GM21526 (cell line): ENCODE results near the gene CFTR.
"Not testable (repeated sequence)": the region's sequence is repeated elsewhere in the genome, so short reads cannot be mapped to it uniquely, and the experiment has no call there.

Source experiments
- ATAC-seq: cut with Tn5 transposase; IDR thresholded peaks from one replicate; pipeline ENCODE4 v1.9.1; 2021; ENCODE audit warnings: moderate library complexity; ENCODE audit not compliant: unreplicated experiment, low FRiP score

Gene CFTR

GRCh38 chr7:117682681-117683385 lies 203.0 kb downstream of the CFTR start:
- ATAC-seq, result no peak

- no peak for ATAC-seq
Measured at GRCh38 chr7:117683430-117684175, 203.8 kb downstream of the CFTR start.

GRCh38 chr7:117685795-117686194 lies 206.0 kb downstream of the CFTR start:
- no peak for ATAC-seq

GRCh38 chr7:117686311-117686935 lies 206.6 kb downstream of the CFTR start:
- no peak for ATAC-seq

GRCh38 chr7:117688126-117688525 lies 208.3 kb downstream of the CFTR start:
- no peak for ATAC-seq

- no peak for ATAC-seq
Measured at GRCh38 chr7:117689406-117689805, 209.6 kb downstream of the CFTR start.

- ATAC-seq, result no peak
Measured at GRCh38 chr7:117690147-117690546, 210.3 kb downstream of the CFTR start.

- no peak for ATAC-seq
Measured at GRCh38 chr7:117692338-117692737, 212.5 kb downstream of the CFTR start.

- no peak for ATAC-seq
Measured at GRCh38 chr7:117698018-117698417, 218.2 kb downstream of the CFTR start.

GRCh38 chr7:117704063-117704462 lies 224.2 kb downstream of the CFTR start:
- no peak for ATAC-seq

- ATAC-seq, result no peak
Measured at GRCh38 chr7:117705630-117706029, 225.8 kb downstream of the CFTR start.

- no peak for ATAC-seq
Measured at GRCh38 chr7:117706210-117706609, 226.4 kb downstream of the CFTR start.

- ATAC-seq, result no peak
Measured at GRCh38 chr7:117707080-117707479, 227.3 kb downstream of the CFTR start.

- ATAC-seq, result not testable (repeated sequence)
Measured at GRCh38 chr7:117708173-117708572, 228.3 kb downstream of the CFTR start.

- no peak for ATAC-seq
Measured at GRCh38 chr7:117711556-117711955, 231.7 kb downstream of the CFTR start.

- ATAC-seq, result peak; percentile 93
Measured at GRCh38 chr7:117715784-117716445, 236.1 kb downstream of the CFTR start.

- no peak for ATAC-seq
Measured at GRCh38 chr7:117716707-117717299, 237.0 kb downstream of the CFTR start.

- no peak for ATAC-seq
Measured at GRCh38 chr7:117717357-117717756, 237.5 kb downstream of the CFTR start.
